Measurements from ENCODE around the gene ANXA8.

DNA sequence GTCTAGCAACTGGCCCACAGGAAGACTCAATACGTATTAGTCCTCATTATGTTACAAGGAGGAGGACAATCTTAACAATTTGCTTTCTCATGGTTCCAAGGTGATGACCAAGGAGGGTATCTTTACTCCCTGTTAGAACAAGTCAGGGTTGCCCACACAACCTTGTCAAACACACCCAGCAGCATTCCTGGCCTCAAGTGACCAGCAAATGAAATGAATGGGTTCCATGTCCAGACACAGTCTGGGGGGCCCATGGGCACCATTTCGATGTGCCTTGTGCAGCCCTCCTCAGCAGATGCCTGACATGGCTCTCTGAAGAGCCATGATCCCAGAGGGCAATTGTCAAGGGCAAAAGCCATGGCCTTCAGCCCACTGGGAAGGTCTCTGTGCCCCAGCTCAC, 40.8 kb downstream of the ANXA8 start:
- TF ChIP-seq, protein P1, sequence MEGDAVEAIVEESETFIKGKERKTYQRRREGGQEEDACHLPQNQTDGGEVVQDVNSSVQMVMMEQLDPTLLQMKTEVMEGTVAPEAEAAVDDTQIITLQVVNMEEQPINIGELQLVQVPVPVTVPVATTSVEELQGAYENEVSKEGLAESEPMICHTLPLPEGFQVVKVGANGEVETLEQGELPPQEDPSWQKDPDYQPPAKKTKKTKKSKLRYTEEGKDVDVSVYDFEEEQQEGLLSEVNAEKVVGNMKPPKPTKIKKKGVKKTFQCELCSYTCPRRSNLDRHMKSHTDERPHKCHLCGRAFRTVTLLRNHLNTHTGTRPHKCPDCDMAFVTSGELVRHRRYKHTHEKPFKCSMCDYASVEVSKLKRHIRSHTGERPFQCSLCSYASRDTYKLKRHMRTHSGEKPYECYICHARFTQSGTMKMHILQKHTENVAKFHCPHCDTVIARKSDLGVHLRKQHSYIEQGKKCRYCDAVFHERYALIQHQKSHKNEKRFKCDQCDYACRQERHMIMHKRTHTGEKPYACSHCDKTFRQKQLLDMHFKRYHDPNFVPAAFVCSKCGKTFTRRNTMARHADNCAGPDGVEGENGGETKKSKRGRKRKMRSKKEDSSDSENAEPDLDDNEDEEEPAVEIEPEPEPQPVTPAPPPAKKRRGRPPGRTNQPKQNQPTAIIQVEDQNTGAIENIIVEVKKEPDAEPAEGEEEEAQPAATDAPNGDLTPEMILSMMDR (conservative IDR thresholded peaks at IDR 0.05 in 1 of 2, IDR thresholded peaks at IDR 0.05 in 1 of 2; ENCODE audit: low read depth in 1 of 2, low read length in 2 of 2), result no peak
- TF ChIP-seq EZH2 (IDR thresholded peaks at IDR 0.05; ENCODE audit: low read length, missing control alignments), result no peak
